ENCODE results near the gene REELD1.

The REELD1 gene

GRCh38 chr4:146176891-146177290 is 37.4 kb upstream of the REELD1 start:
- no peaks in the 10 kb centered on the region for H3K9me3 ChIP-seq
- peak overlapping the region; percentile 82 for H3K27ac ChIP-seq
- peak overlapping the region; percentile 32 to 84 for H3K4me3 ChIP-seq (ENCODE audit: low read depth in 1 of 2, low read length in 1 of 2)
- no peaks in the 10 kb centered on the region for H3K27me3 ChIP-seq
- peaks cover 15 to 22% of the 10 kb centered on the region in 2 experiments for H3K4me1 ChIP-seq (ENCODE audit: control insufficient read depth in 1 of 2, insufficient read depth in 1 of 2, low read depth in 1 of 2, low read length in 1 of 2)
- no peaks in the 10 kb centered on the region for H3K36me3 ChIP-seq
- TF ChIP-seq CTCF (IDR thresholded peaks at IDR 0.05), result no peak

GRCh38 chr4:146178126-146178525 is 36.2 kb upstream of the REELD1 start:
- Histone ChIP-seq H3K9me3 (no peaks in the 10 kb centered on the region), H3K36me3 (peaks cover 3% of the 10 kb centered on the region), H3K27me3 (no peaks in the 10 kb centered on the region), H3K4me3 (ENCODE audit: low read depth in 1 of 2, low read length in 1 of 2) (no peak overlapping the region), H3K4me1 (ENCODE audit: control insufficient read depth in 1 of 2, insufficient read depth in 1 of 2, low read depth in 1 of 2, low read length in 1 of 2) (peaks cover 15 to 22% of the 10 kb centered on the region in 2 experiments), H3K27ac (no peak overlapping the region)
- TF ChIP-seq CTCF (IDR thresholded peaks at IDR 0.05), result no peak

- no peak overlapping the region for H3K27ac ChIP-seq
- H3K4me1 ChIP-seq (ENCODE audit: control insufficient read depth in 1 of 2, insufficient read depth in 1 of 2, low read depth in 1 of 2, low read length in 1 of 2), result peaks cover 15 to 22% of the 10 kb centered on the region in 2 experiments
- no peak overlapping the region for H3K4me3 ChIP-seq (ENCODE audit: low read depth in 1 of 2, low read length in 1 of 2)
- H3K36me3 ChIP-seq, result peaks cover 16% of the 10 kb centered on the region
- no peak for TF ChIP-seq CTCF (IDR thresholded peaks at IDR 0.05)
- H3K27me3 ChIP-seq, result no peaks in the 10 kb centered on the region
- no peaks in the 10 kb centered on the region for H3K9me3 ChIP-seq
These were observed 34.5 kb upstream of the REELD1 start for GRCh38 chr4:146179784-146180370.

GRCh38 chr4:146182443-146182842 is 31.9 kb upstream of the REELD1 start:
- Histone ChIP-seq H3K36me3 (peaks cover 31% of the 10 kb centered on the region), H3K4me3 (ENCODE audit: low read depth in 1 of 2, low read length in 1 of 2) (no peak overlapping the region), H3K27me3 (no peaks in the 10 kb centered on the region), H3K9me3 (no peaks in the 10 kb centered on the region), H3K27ac (no peak overlapping the region), H3K4me1 (ENCODE audit: control insufficient read depth in 1 of 2, insufficient read depth in 1 of 2, low read depth in 1 of 2, low read length in 1 of 2) (peaks cover 0 to 6% of the 10 kb centered on the region in 2 experiments)
- TF ChIP-seq CTCF (IDR thresholded peaks at IDR 0.05), result no peak

- Histone ChIP-seq H3K27me3 (no peaks in the 10 kb centered on the region), H3K9me3 (no peaks in the 10 kb centered on the region), H3K4me3 (ENCODE audit: low read depth in 1 of 2, low read length in 1 of 2) (no peak overlapping the region), H3K27ac (no peak overlapping the region), H3K36me3 (peaks cover 35% of the 10 kb centered on the region), H3K4me1 (ENCODE audit: control insufficient read depth in 1 of 2, insufficient read depth in 1 of 2, low read depth in 1 of 2, low read length in 1 of 2) (no peaks in the 10 kb centered on the region)
- TF ChIP-seq CTCF (IDR thresholded peaks at IDR 0.05), result no peak
These were observed 31.1 kb upstream of the REELD1 start for GRCh38 chr4:146183209-146183608.
